Measurements from ENCODE around the gene CERS2.
"Not testable (repeated sequence)": the region's sequence is repeated elsewhere in the genome, so short reads cannot be mapped to it uniquely, and the experiment has no call there.

CERS2 gene

GRCh38 chr1:150969626-150970025 is 5.0 kb downstream of the CERS2 start:
- no peak for FAIRE-seq

- FAIRE-seq = no peak
Measured at GRCh38 chr1:150968491-150968890, 6.1 kb downstream of the CERS2 start.

GRCh38 chr1:150967936-150968335 is 6.7 kb downstream of the CERS2 start:
- no peak for FAIRE-seq

- no peak for FAIRE-seq
Measured at GRCh38 chr1:150966011-150966410, 8.6 kb downstream of the CERS2 start.

GRCh38 chr1:150965605-150966004 is 9.0 kb downstream of the CERS2 start:
- no peak for FAIRE-seq

GRCh38 chr1:150964164-150964489 is 10.5 kb downstream of the CERS2 start:
- FAIRE-seq = no peak

GRCh38 chr1:150963321-150964163 is 11.1 kb downstream of the CERS2 start:
- FAIRE-seq = no peak

GRCh38 chr1:150961756-150962155 is 12.9 kb downstream of the CERS2 start:
- no peak for FAIRE-seq

GRCh38 chr1:150960646-150961045 is 14.0 kb downstream of the CERS2 start:
- FAIRE-seq = no peak

- no peak for FAIRE-seq
Measured at GRCh38 chr1:150957666-150958065, 17.0 kb downstream of the CERS2 start.

- no peak for FAIRE-seq
Measured at GRCh38 chr1:150955280-150955679, 19.4 kb downstream of the CERS2 start.

- no peak for FAIRE-seq
Measured at GRCh38 chr1:150954708-150955107, 19.9 kb downstream of the CERS2 start.

- no peak for FAIRE-seq
Measured at GRCh38 chr1:150944856-150945255, 29.8 kb downstream of the CERS2 start.

- FAIRE-seq = no peak
Measured at GRCh38 chr1:150931773-150932172, 42.9 kb downstream of the CERS2 start.

- FAIRE-seq = not testable (repeated sequence)
Measured at GRCh38 chr1:150928775-150929174, 45.9 kb downstream of the CERS2 start.

- FAIRE-seq = no peak
Measured at GRCh38 chr1:150928286-150928685, 46.3 kb downstream of the CERS2 start.

- no peak for FAIRE-seq
Measured at GRCh38 chr1:150927624-150928023, 47.0 kb downstream of the CERS2 start.

- peak; percentile 82 for FAIRE-seq
Measured at GRCh38 chr1:150926097-150926741, 48.4 kb downstream of the CERS2 start, which contains the start of gene SETDB1. Gene SETDB1 (plus strand): TSS chr1:150926363. CDS start chr1:150927715, 1,352 bp downstream.

- FAIRE-seq = no peak
Measured at GRCh38 chr1:150925080-150925479, 49.6 kb downstream of the CERS2 start.

GRCh38 chr1:150922519-150922975 is 52.1 kb downstream of the CERS2 start:
- no peak for FAIRE-seq

- no peak for FAIRE-seq
Measured at GRCh38 chr1:150917387-150917786, 57.2 kb downstream of the CERS2 start.
